ENCODE data around the gene SNRPD1.

- TF ChIP-seq FOXA1 (IDR thresholded peaks at IDR 0.05): no peak
- no peak for TF ChIP-seq SP1 (IDR thresholded peaks at IDR 0.05)
- TF ChIP-seq BHLHE40 (IDR thresholded peaks at IDR 0.05; ENCODE audit: borderline replicate concordance): no peak
- no peak for TF ChIP-seq ELF4 (IDR thresholded peaks at IDR 0.05)
- TF ChIP-seq TARDBP (IDR thresholded peaks at IDR 0.05): no peak
These were observed 68.0 kb downstream of the SNRPD1 start for GRCh38 chr18:21680161-21680560.
